ENCODE results near the gene PIK3C2A. TPM values are rescaled to one million over a fixed set of nuclear protein-coding genes. Genes with fewer than 3 reads are reported as not detected.
"Not testable (repeated sequence)": the region's sequence is repeated elsewhere in the genome, so short reads cannot be mapped to it uniquely, and the experiment has no call there.

The PIK3C2A gene
- total RNA-seq (2014; rRNA removed; shearing (Covaris generic)): 35.5 and 105 TPM in 2 replicates

GRCh38 chr11:17207317-17208256 lies at the start of gene PIK3C2A:
Gene PIK3C2A, minus strand, starts transcription at chr11:17207986. Its CDS starts 38,245 bp downstream, at chr11:17169741.
- peak within 1 kb of the TSS; percentile 79 for H3K27ac ChIP-seq
- peaks cover 23% of the 10 kb centered on the region for H3K4me1 ChIP-seq (replicated peaks)
- H3K9me3 ChIP-seq (replicated peaks): no peaks in the 10 kb centered on the region
- H3K4me3 ChIP-seq: peak within 1 kb of the TSS; percentile 89
- peaks cover 19% of the 10 kb centered on the region for H3K36me3 ChIP-seq
- no peaks in the 10 kb centered on the region for H3K27me3 ChIP-seq (replicated peaks)
- peak; percentile 94 to 97 for DNase-seq (ENCODE audit: low read depth in 1 of 2, low spot score in 2 of 2)

- Histone ChIP-seq H3K27ac (peak overlapping the region; percentile 28; the same call in 1 of the 2 replicates), H3K36me3 (no peaks in the 10 kb centered on the region), H3K27me3 (replicated peaks) (no peaks in the 10 kb centered on the region), H3K4me1 (replicated peaks) (peaks cover 14% of the 10 kb centered on the region), H3K4me3 (no peak overlapping the region), H3K9me3 (replicated peaks) (no peaks in the 10 kb centered on the region)
- DNase-seq (ENCODE audit: low read depth in 1 of 2, low spot score in 2 of 2): no peak
Observed at GRCh38 chr11:17257196-17257595, 49.4 kb upstream of the PIK3C2A start.

GRCh38 chr11:17256512-17256911 lies 48.7 kb upstream of the PIK3C2A start:
- Histone ChIP-seq H3K4me1 (replicated peaks) (peaks cover 14% of the 10 kb centered on the region), H3K27ac (peak overlapping the region; percentile 28), H3K27me3 (replicated peaks) (no peaks in the 10 kb centered on the region), H3K9me3 (replicated peaks) (no peaks in the 10 kb centered on the region), H3K36me3 (no peaks in the 10 kb centered on the region), H3K4me3 (no peak overlapping the region)
- DNase-seq (ENCODE audit: low read depth in 1 of 2, low spot score in 2 of 2): peak in 1 of 2 experiments; percentile 37

- H3K4me1 ChIP-seq (replicated peaks): peaks cover 14% of the 10 kb centered on the region
- no peak for DNase-seq (ENCODE audit: low read depth in 1 of 2, low spot score in 2 of 2)
- H3K27ac ChIP-seq: no peak overlapping the region
- no peaks in the 10 kb centered on the region for H3K27me3 ChIP-seq (replicated peaks)
- no peak overlapping the region for H3K4me3 ChIP-seq
- no peaks in the 10 kb centered on the region for H3K9me3 ChIP-seq (replicated peaks)
- H3K36me3 ChIP-seq: no peaks in the 10 kb centered on the region
Observed at GRCh38 chr11:17252704-17253103, 44.9 kb upstream of the PIK3C2A start.

GRCh38 chr11:17250561-17251350 lies 43.0 kb upstream of the PIK3C2A start:
- H3K27me3 ChIP-seq (replicated peaks): no peaks in the 10 kb centered on the region
- no peak overlapping the region for H3K27ac ChIP-seq
- no peaks in the 10 kb centered on the region for H3K36me3 ChIP-seq
- H3K9me3 ChIP-seq (replicated peaks): no peaks in the 10 kb centered on the region
- H3K4me3 ChIP-seq: no peak overlapping the region
- DNase-seq (ENCODE audit: low read depth in 1 of 2, low spot score in 2 of 2): no peak
- no peaks in the 10 kb centered on the region for H3K4me1 ChIP-seq (replicated peaks)

- Histone ChIP-seq H3K36me3 (no peaks in the 10 kb centered on the region), H3K27me3 (replicated peaks) (no peaks in the 10 kb centered on the region), H3K4me1 (replicated peaks) (no peaks in the 10 kb centered on the region), H3K9me3 (replicated peaks) (no peaks in the 10 kb centered on the region), H3K4me3 (no peak overlapping the region), H3K27ac (no peak overlapping the region)
- DNase-seq (ENCODE audit: low read depth in 1 of 2, low spot score in 2 of 2): no peak
Observed at GRCh38 chr11:17244046-17244445, 36.3 kb upstream of the PIK3C2A start.

- DNase-seq (ENCODE audit: low read depth in 1 of 2, low spot score in 2 of 2); H3K36me3 ChIP-seq; H3K4me1 ChIP-seq (replicated peaks); H3K27me3 ChIP-seq (replicated peaks); H3K27ac ChIP-seq; H3K4me3 ChIP-seq; H3K9me3 ChIP-seq (replicated peaks): not testable (repeated sequence)
Observed at GRCh38 chr11:17242954-17243353, 35.2 kb upstream of the PIK3C2A start.

- no peaks in the 10 kb centered on the region for H3K9me3 ChIP-seq (replicated peaks)
- H3K27me3 ChIP-seq (replicated peaks): no peaks in the 10 kb centered on the region; the same call in 1 of the 2 replicates
- H3K4me1 ChIP-seq (replicated peaks): no peaks in the 10 kb centered on the region
- no peak overlapping the region for H3K27ac ChIP-seq
- no peaks in the 10 kb centered on the region for H3K36me3 ChIP-seq
- no peak overlapping the region for H3K4me3 ChIP-seq
- DNase-seq (ENCODE audit: low read depth in 1 of 2, low spot score in 2 of 2): no peak
Observed at GRCh38 chr11:17240780-17241179, 33.0 kb upstream of the PIK3C2A start.

GRCh38 chr11:17239927-17240326 lies 32.1 kb upstream of the PIK3C2A start:
- not testable (repeated sequence) for H3K9me3 ChIP-seq (replicated peaks); H3K4me3 ChIP-seq; H3K27me3 ChIP-seq (replicated peaks); H3K27ac ChIP-seq; H3K4me1 ChIP-seq (replicated peaks); DNase-seq (ENCODE audit: low read depth in 1 of 2, low spot score in 2 of 2); H3K36me3 ChIP-seq

- Histone ChIP-seq H3K27ac (no peak overlapping the region), H3K9me3 (replicated peaks) (0 out of 2 replicates have a peak, but pooled peaks cover 3% of the 10 kb centered on the region), H3K36me3 (no peaks in the 10 kb centered on the region), H3K4me3 (no peak overlapping the region), H3K4me1 (replicated peaks) (no peaks in the 10 kb centered on the region), H3K27me3 (replicated peaks) (peaks cover 6% of the 10 kb centered on the region; the same call in 1 of the 2 replicates)
- DNase-seq (ENCODE audit: low read depth in 1 of 2, low spot score in 2 of 2): no peak
Observed at GRCh38 chr11:17238377-17238776, 30.6 kb upstream of the PIK3C2A start.

- Histone ChIP-seq H3K4me1 (replicated peaks) (no peaks in the 10 kb centered on the region), H3K27me3 (replicated peaks) (peaks cover 6% of the 10 kb centered on the region; the same call in 1 of the 2 replicates), H3K4me3 (no peak overlapping the region), H3K9me3 (replicated peaks) (0 out of 2 replicates have a peak, but pooled peaks cover 3% of the 10 kb centered on the region), H3K36me3 (no peaks in the 10 kb centered on the region), H3K27ac (no peak overlapping the region)
- DNase-seq (ENCODE audit: low read depth in 1 of 2, low spot score in 2 of 2): no peak
Observed at GRCh38 chr11:17233101-17233500, 25.3 kb upstream of the PIK3C2A start.

GRCh38 chr11:17230867-17231851 lies 23.4 kb upstream of the PIK3C2A start:
- Histone ChIP-seq H3K27me3 (replicated peaks) (0 out of 2 replicates have a peak, but pooled peaks cover 6% of the 10 kb centered on the region), H3K36me3 (no peaks in the 10 kb centered on the region), H3K9me3 (replicated peaks) (0 out of 2 replicates have a peak, but pooled peaks cover 3% of the 10 kb centered on the region), H3K27ac (no peak overlapping the region), H3K4me3 (no peak overlapping the region), H3K4me1 (replicated peaks) (no peaks in the 10 kb centered on the region)
- DNase-seq (ENCODE audit: low read depth in 1 of 2, low spot score in 2 of 2): no peak

Data from SJSA1 (cell line).